Measurements from ENCODE around the gene TAL2. TPM values are rescaled to one million over a fixed set of nuclear protein-coding genes. Genes with fewer than 3 reads are reported as not detected.

TAL2 gene
- total RNA-seq: not detected in 2 replicates

GRCh38 chr9:105662184-105663104 lies at the start of gene TAL2:
Gene TAL2 (plus strand): TSS chr9:105662457. CDS start chr9:105662497, 40 bp downstream.

DNA sequence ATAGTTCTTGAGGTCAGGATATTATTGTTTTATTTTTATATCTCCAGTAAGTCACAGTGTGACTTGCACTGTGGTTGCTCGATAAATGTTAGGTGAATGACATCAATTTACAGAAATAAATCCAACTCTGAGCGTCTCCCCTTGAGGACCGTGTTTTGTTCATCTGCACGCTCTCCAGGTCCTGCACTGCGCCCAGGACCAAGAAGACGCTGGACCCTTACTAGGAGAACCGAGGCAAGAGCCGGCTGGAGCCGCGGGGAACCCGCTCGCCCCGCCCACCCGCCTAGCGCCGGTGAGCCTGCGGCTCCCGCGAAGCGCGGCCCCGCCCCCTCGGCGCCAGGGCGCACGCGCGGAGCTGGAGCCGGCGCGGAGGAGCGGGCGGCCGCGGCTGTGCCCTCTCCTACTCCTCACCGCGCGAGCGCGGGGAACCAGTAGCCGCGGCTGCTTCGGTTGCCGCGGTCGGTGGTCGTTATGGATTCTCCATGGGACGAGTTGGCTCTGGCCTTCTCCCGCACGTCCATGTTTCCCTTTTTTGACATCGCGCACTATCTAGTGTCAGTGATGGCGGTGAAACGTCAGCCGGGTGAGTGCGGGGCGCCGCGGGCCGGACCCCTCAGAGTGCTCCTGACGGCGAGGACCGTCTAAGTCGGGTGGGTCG lies 32.1 kb downstream of the TAL2 start, which contains the start of gene TMEM38B:
TSS of gene TMEM38B (plus strand) at position 352 of the 658 bp plus-strand sequence. CDS start at position 472, 120 bp downstream.

Other genes starting within 250 kb of the TAL2 start
- gene FSD1L, start 214.4 kb upstream of the TAL2 start, total RNA-seq: 3.0 and 4.1 TPM in 2 replicates
- 17.8 and 18.3 TPM in 2 replicates for gene FKTN, start 104.3 kb upstream of the TAL2 start, total RNA-seq
- 8.7 and 17.6 TPM in 2 replicates for gene TMEM38B, start 32.1 kb downstream of the TAL2 start, total RNA-seq